Lower leg skin (tissue), 3 donors: Measurements from ENCODE around the gene SLC27A4.

Experiments
- POLR2A ChIP-seq, 2 donors: fragments of 450-650 bp; IDR thresholded peaks; one replicate each; pipeline ENCODE4 v1.6.1; 2016 to 2017; ENCODE audit warnings: antibody characterized with exemption in 2 of 2, mild to moderate bottlenecking in 1 of 2, moderate library complexity in 1 of 2
- TF ChIP-seq, protein P1 (sequence below), 3 donors: fragments of 450-650 bp; IDR thresholded peaks; one replicate each; pipeline ENCODE4 v1.5.1; 2016; ENCODE audit warnings: antibody characterized with exemption in 3 of 3, mild to moderate bottlenecking in 3 of 3, moderate library complexity in 2 of 3

DNA sequence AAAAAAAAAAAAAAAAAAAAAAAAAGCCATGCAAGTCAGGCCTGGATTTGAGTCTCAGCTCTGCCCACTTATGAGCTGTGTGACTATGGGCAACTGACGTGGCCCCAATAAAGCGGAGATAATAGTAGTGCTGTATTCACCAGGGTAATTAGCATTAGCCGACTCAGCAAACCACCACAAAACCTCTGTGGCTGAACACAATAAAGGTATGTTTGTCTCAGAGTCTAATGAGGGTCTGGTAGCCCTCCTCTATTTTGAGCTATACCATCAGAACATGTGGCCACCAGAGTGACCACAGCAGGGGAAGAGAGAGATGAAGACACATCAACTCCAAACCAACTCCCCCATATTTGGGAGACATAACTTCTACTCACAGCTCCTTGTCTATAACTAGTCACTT lies 48.3 kb upstream of the SLC27A4 start:
- no peak for TF ChIP-seq POLR2A (IDR thresholded peaks at IDR 0.05)
- TF ChIP-seq, protein P1, sequence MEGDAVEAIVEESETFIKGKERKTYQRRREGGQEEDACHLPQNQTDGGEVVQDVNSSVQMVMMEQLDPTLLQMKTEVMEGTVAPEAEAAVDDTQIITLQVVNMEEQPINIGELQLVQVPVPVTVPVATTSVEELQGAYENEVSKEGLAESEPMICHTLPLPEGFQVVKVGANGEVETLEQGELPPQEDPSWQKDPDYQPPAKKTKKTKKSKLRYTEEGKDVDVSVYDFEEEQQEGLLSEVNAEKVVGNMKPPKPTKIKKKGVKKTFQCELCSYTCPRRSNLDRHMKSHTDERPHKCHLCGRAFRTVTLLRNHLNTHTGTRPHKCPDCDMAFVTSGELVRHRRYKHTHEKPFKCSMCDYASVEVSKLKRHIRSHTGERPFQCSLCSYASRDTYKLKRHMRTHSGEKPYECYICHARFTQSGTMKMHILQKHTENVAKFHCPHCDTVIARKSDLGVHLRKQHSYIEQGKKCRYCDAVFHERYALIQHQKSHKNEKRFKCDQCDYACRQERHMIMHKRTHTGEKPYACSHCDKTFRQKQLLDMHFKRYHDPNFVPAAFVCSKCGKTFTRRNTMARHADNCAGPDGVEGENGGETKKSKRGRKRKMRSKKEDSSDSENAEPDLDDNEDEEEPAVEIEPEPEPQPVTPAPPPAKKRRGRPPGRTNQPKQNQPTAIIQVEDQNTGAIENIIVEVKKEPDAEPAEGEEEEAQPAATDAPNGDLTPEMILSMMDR (IDR thresholded peaks at IDR 0.05) = no peak
